ENCODE measurements around the gene XIRP1. TPM values are rescaled to one million over a fixed set of nuclear protein-coding genes. Genes with fewer than 3 reads are reported as not detected.

The XIRP1 gene
- total and polyA plus RNA-seq, 7 experiments from 2014 or later = 0.07 TPM; not detected in 6

GRCh38 chr3:39185326-39185958 is 7.0 kb downstream of the XIRP1 start:
- ChIA-PET CTCF (interaction anchor here (0.6 to 1.7 kb wide), 3 partner anchors 59 to 107 kb away, joined by 3 to 5 read pairs (median 5); no protein-coding TSS in a partner anchor), POLR2A (no interaction called here)
- H3K9me3 ChIP-seq (ENCODE audit: control insufficient read depth in 2 of 3, low read length in 3 of 3) = no peaks in the 10 kb centered on the region
- DNase-seq = no peak
- Mint-ChIP-seq H3K27me3 (no peaks in the 10 kb centered on the region), H3K36me3 (no peaks in the 10 kb centered on the region), H3K4me3 (no peak overlapping the region), H3K4me1 (peaks cover 10 to 18% (median 14%) of the 10 kb centered on the region in 7 donors), H3K9me3 (no peaks in the 10 kb centered on the region), H3K27ac (peak overlapping the region in 1 of 9 donors; percentile 44)
- intact Hi-C loops (cut with micrococcal nuclease) = loop anchor here in 1 of 2 donors (10.0 kb wide), 1 partner anchor 691 kb away; the partner anchor contains the start of gene EXOG
- no peaks in the 10 kb centered on the region for H3K36me3 ChIP-seq (ENCODE audit: control insufficient read depth in 2 of 3, insufficient read depth in 3 of 3, low read length in 3 of 3)
- no peak overlapping the region for H3K27ac ChIP-seq (ENCODE audit: low read depth, low read length)
- no peak overlapping the region for H3K4me3 ChIP-seq (ENCODE audit: low read length)
- H3K27me3 ChIP-seq (ENCODE audit: control insufficient read depth in 2 of 2, insufficient read depth in 2 of 2, low read length in 2 of 2) = no peaks in the 10 kb centered on the region
- peaks cover 7 to 11% of the 10 kb centered on the region in 2 donors for H3K4me1 ChIP-seq (ENCODE audit: control insufficient read depth in 2 of 2, insufficient read depth in 2 of 2, low read length in 2 of 2)
- ATAC-seq = no peak

DNA sequence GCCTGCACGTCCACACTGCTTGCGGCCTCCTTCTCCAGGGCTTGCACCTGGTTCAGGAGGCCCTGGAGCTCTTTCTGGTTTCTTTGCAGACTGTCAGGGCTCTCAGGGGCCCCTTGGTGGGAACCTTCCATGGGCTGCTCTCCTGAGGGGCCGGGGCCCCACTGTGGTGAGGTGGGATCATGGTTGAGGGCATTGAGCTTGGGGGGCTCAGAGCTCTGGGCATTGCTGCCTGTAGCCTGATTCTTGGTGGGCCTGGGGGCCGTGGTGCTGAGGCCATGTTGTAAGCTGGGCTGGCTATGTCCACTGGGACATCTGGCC is 7.5 kb downstream of the XIRP1 start:
- H3K4me1 Mint-ChIP-seq = peaks cover 15 to 20% (median 17%) of the 10 kb centered on the region in 7 donors
- intact Hi-C loops (cut with micrococcal nuclease) = loop anchor here in 1 of 2 donors (10.0 kb wide), 1 partner anchor 690 kb away; the partner anchor contains the start of gene EXOG
- no peaks in the 10 kb centered on the region for H3K9me3 ChIP-seq (ENCODE audit: control insufficient read depth in 2 of 3, low read length in 3 of 3)
- no peaks in the 10 kb centered on the region for H3K27me3 Mint-ChIP-seq
- H3K36me3 Mint-ChIP-seq = no peaks in the 10 kb centered on the region
- CTCF ChIA-PET = interaction anchor here (0.6 to 1.7 kb wide), 4 partner anchors 58 to 108 kb away, joined by 3 to 5 read pairs (median 4); partner anchors contain the start of genes GORASP1 and TTC21A
- H3K27me3 ChIP-seq (ENCODE audit: control insufficient read depth in 2 of 2, insufficient read depth in 2 of 2, low read length in 2 of 2) = no peaks in the 10 kb centered on the region
- no peak overlapping the region for H3K4me3 Mint-ChIP-seq
- DNase-seq (no peak), ATAC-seq (no peak)
- H3K27ac ChIP-seq (ENCODE audit: low read depth, low read length) = no peak overlapping the region
- H3K9me3 Mint-ChIP-seq = no peaks in the 10 kb centered on the region
- no peak overlapping the region for H3K27ac Mint-ChIP-seq
- H3K36me3 ChIP-seq (ENCODE audit: control insufficient read depth in 2 of 3, insufficient read depth in 3 of 3, low read length in 3 of 3) = no peaks in the 10 kb centered on the region
- H3K4me3 ChIP-seq (ENCODE audit: low read length) = no peak overlapping the region
- POLR2A ChIA-PET = no interaction called here
- H3K4me1 ChIP-seq (ENCODE audit: control insufficient read depth in 2 of 2, insufficient read depth in 2 of 2, low read length in 2 of 2) = peaks cover 13 to 15% of the 10 kb centered on the region in 2 donors

GRCh38 chr3:39184081-39184967 is 8.1 kb downstream of the XIRP1 start:
- DNase-seq (no peak), ATAC-seq (no peak)
- intact Hi-C loops (cut with micrococcal nuclease) = loop anchor here in 1 of 2 donors (10.0 kb wide), 1 partner anchor 690 kb away; the partner anchor contains the start of gene EXOG
- Mint-ChIP-seq H3K27ac (peak overlapping the region in 5 of 9 donors; percentile 3 to 61 (median 36)), H3K4me3 (no peak overlapping the region), H3K36me3 (no peaks in the 10 kb centered on the region), H3K27me3 (no peaks in the 10 kb centered on the region), H3K9me3 (no peaks in the 10 kb centered on the region), H3K4me1 (peaks cover 18 to 22% (median 19%) of the 10 kb centered on the region in 7 donors)
- no peak overlapping the region for H3K27ac ChIP-seq (ENCODE audit: low read depth, low read length)
- H3K36me3 ChIP-seq (ENCODE audit: control insufficient read depth in 2 of 3, insufficient read depth in 3 of 3, low read length in 3 of 3) = no peaks in the 10 kb centered on the region
- no peaks in the 10 kb centered on the region for H3K27me3 ChIP-seq (ENCODE audit: control insufficient read depth in 2 of 2, insufficient read depth in 2 of 2, low read length in 2 of 2)
- H3K4me1 ChIP-seq (ENCODE audit: control insufficient read depth in 2 of 2, insufficient read depth in 2 of 2, low read length in 2 of 2) = peaks cover 14 to 19% of the 10 kb centered on the region in 2 donors
- H3K4me3 ChIP-seq (ENCODE audit: low read length) = no peak overlapping the region
- ChIA-PET CTCF (interaction anchor here (0.9 to 1.7 kb wide), 3 partner anchors 77 to 109 kb away, joined by 4 to 5 read pairs (median 4); partner anchors contain the start of genes GORASP1 and TTC21A), POLR2A (interaction anchor here (0.7 kb wide), 1 partner anchor 200 kb away, joined by 3 read pairs; no protein-coding TSS in a partner anchor)
- no peaks in the 10 kb centered on the region for H3K9me3 ChIP-seq (ENCODE audit: control insufficient read depth in 2 of 3, low read length in 3 of 3)

- H3K9me3 ChIP-seq (ENCODE audit: control insufficient read depth in 2 of 3, low read length in 3 of 3) = no peaks in the 10 kb centered on the region
Observed at GRCh38 chr3:39183211-39184080, 8.9 kb downstream of the XIRP1 start.

GRCh38 chr3:39181408-39182335 is 10.7 kb downstream of the XIRP1 start:
- DNase-seq = no peak

More at GRCh38 chr3:39183211-39184080, 8.9 kb downstream of the XIRP1 start:
- Mint-ChIP-seq H3K9me3 (no peaks in the 10 kb centered on the region), H3K27me3 (no peaks in the 10 kb centered on the region), H3K4me3 (no peak overlapping the region), H3K4me1 (peaks cover 23 to 30% (median 28%) of the 10 kb centered on the region in 7 donors), H3K36me3 (no peaks in the 10 kb centered on the region), H3K27ac (peak overlapping the region in 5 of 9 donors; percentile 5 to 44 (median 33))
- Histone ChIP-seq H3K27me3 (ENCODE audit: control insufficient read depth in 2 of 2, insufficient read depth in 2 of 2, low read length in 2 of 2) (no peaks in the 10 kb centered on the region), H3K36me3 (ENCODE audit: control insufficient read depth in 2 of 3, insufficient read depth in 3 of 3, low read length in 3 of 3) (no peaks in the 10 kb centered on the region), H3K4me3 (ENCODE audit: low read length) (no peak overlapping the region), H3K27ac (ENCODE audit: low read depth, low read length) (no peak overlapping the region), H3K4me1 (ENCODE audit: control insufficient read depth in 2 of 2, insufficient read depth in 2 of 2, low read length in 2 of 2) (peaks cover 18 to 27% of the 10 kb centered on the region in 2 donors)
- CTCF ChIA-PET = interaction anchor here (1.0 kb wide), 1 partner anchor 103 kb away, joined by 4 read pairs; no protein-coding TSS in a partner anchor
- intact Hi-C loops (cut with micrococcal nuclease) = loop anchor here in 1 of 2 donors (10.0 kb wide), 1 partner anchor 689 kb away; the partner anchor contains the start of gene EXOG
- POLR2A ChIA-PET = interaction anchor here (0.7 kb wide), 1 partner anchor 200 kb away, joined by 3 read pairs; no protein-coding TSS in a partner anchor
- DNase-seq = no peak
- no peak for ATAC-seq

More at GRCh38 chr3:39181408-39182335, 10.7 kb downstream of the XIRP1 start:
- ChIA-PET CTCF (interaction anchor here (1.0 kb wide), 1 partner anchor 109 kb away, joined by 4 read pairs; no protein-coding TSS in a partner anchor), POLR2A (interaction anchor here (0.5 kb wide), 1 partner anchor 9 kb away, joined by 3 read pairs; no protein-coding TSS in a partner anchor)
- H3K9me3 Mint-ChIP-seq = no peaks in the 10 kb centered on the region
- H3K4me1 ChIP-seq (ENCODE audit: control insufficient read depth in 2 of 2, insufficient read depth in 2 of 2, low read length in 2 of 2) = peaks cover 23 to 33% of the 10 kb centered on the region in 2 donors
- H3K36me3 ChIP-seq (ENCODE audit: control insufficient read depth in 2 of 3, insufficient read depth in 3 of 3, low read length in 3 of 3) = no peaks in the 10 kb centered on the region
- peak overlapping the region; percentile 3 to 94 (median 76) for H3K27ac Mint-ChIP-seq
- H3K4me3 ChIP-seq (ENCODE audit: low read length) = peak overlapping the region; percentile 74
- H3K27ac ChIP-seq (ENCODE audit: low read depth, low read length) = peak overlapping the region; percentile 68
- no peaks in the 10 kb centered on the region for H3K27me3 Mint-ChIP-seq
- peak overlapping the region; percentile 57 to 94 (median 76) for H3K4me3 Mint-ChIP-seq
- no peaks in the 10 kb centered on the region for H3K36me3 Mint-ChIP-seq
- no peaks in the 10 kb centered on the region for H3K9me3 ChIP-seq (ENCODE audit: control insufficient read depth in 2 of 3, low read length in 3 of 3)
- peaks cover 24 to 44% (median 38%) of the 10 kb centered on the region in 7 donors for H3K4me1 Mint-ChIP-seq
- intact Hi-C loops (cut with micrococcal nuclease) = loop anchor here (1.0 to 10.0 kb wide), 4 partner anchors 55 to 687 kb away; partner anchors contain the start of genes SLC25A38 (in 2 of the 2), EXOG (in 1 of the 2) and WDR48 (in 1 of the 2)
- no peaks in the 10 kb centered on the region for H3K27me3 ChIP-seq (ENCODE audit: control insufficient read depth in 2 of 2, insufficient read depth in 2 of 2, low read length in 2 of 2)
- no peak for ATAC-seq

All from naive thymus-derived CD4-positive, alpha-beta T cell (primary cell).